IMR-90 (cell line): ENCODE results near the gene PARVB. TPM values are rescaled to one million over a fixed set of nuclear protein-coding genes. Genes with fewer than 3 reads are reported as not detected.

Experiments
- ATAC-seq: fragments of 200-7000 bp; cut with Tn5 transposase; 2 replicates; pipeline ENCODE4 v1.9.1; 2020; ENCODE audit warnings: low read depth, mild to moderate bottlenecking, moderate library complexity
- BruUV-seq: library from RNA; stranded (reverse); fragments of 400-500 nt; replicated peaks from 2 replicates; lab custom pipeline; 2021; lab: Mats Ljungman, UMichigan
- CTCF ChIA-PET: fragments of 300-600 bp; formaldehyde crosslinking; extraction: SDS; loops from one replicate; lab custom pipeline; 2021; ENCODE audit warnings: antibody characterized with exemption; lab: Yijun Ruan, JAX
- POLR2A ChIA-PET: fragments of 300-600 bp; sonication (Branson Sonifier 250); formaldehyde crosslinking; loops from one replicate; lab custom pipeline; 2022; ENCODE audit warnings: antibody characterized with exemption; ENCODE audit not compliant: unreplicated experiment; lab: Charles Lee
- DNase-seq: peaks from one replicate; pipeline ENCODE4 v3.0.0; 2013
- H2AFZ ChIP-seq: replicated peaks from 2 replicates; pipeline ENCODE3; 2013; ENCODE audit warnings: low read length, mild to moderate bottlenecking; ENCODE audit not compliant: poor library complexity
- H2AK5ac ChIP-seq: 2 replicates; pipeline ENCODE4 v1.6.1; 2013; ENCODE audit warnings: low read depth, low read length, inconsistent platforms
- H2AK9ac ChIP-seq: replicated peaks from 2 replicates; pipeline ENCODE3; 2013; ENCODE audit warnings: mild to moderate bottlenecking, low read depth, low read length, moderate library complexity; ENCODE audit not compliant: poor library complexity
- H2BK120ac ChIP-seq: 2 replicates; pipeline ENCODE4 v1.6.1; 2013; ENCODE audit warnings: low read depth, low read length, inconsistent platforms
- H2BK15ac ChIP-seq: 3 replicates; pipeline ENCODE4 v1.6.1; 2013; ENCODE audit warnings: low read depth, low read length, inconsistent platforms
- H2BK20ac ChIP-seq: 2 replicates; pipeline ENCODE4 v1.6.1; 2013; ENCODE audit warnings: low read depth, mild to moderate bottlenecking, inconsistent platforms, low read length, moderate library complexity
- H2BK5ac ChIP-seq: 2 replicates; pipeline ENCODE4 v1.6.1; 2013; ENCODE audit warnings: mild to moderate bottlenecking, low read depth, low read length, inconsistent platforms; ENCODE audit not compliant: poor library complexity, severe bottlenecking
- H3K14ac ChIP-seq: replicated peaks from 2 replicates; pipeline ENCODE4 v1.6.1; 2013; ENCODE audit warnings: low read depth, low read length, inconsistent platforms
- H3K18ac ChIP-seq: 2 replicates; pipeline ENCODE4 v1.6.1; 2013; ENCODE audit warnings: low read depth, low read length, control low read depth
- H3K23ac ChIP-seq: 2 replicates; pipeline ENCODE4 v1.6.1; 2013; ENCODE audit warnings: low read depth, low read length, inconsistent platforms
- H3K27ac ChIP-seq: 2 replicates; pipeline ENCODE4 v1.5.1; 2013; ENCODE audit warnings: mild to moderate bottlenecking, control low read depth, low read length; ENCODE audit not compliant: insufficient read depth
- H3K27me3 ChIP-seq: 2 replicates; pipeline ENCODE4 v1.6.1; 2013; ENCODE audit warnings: low read length; ENCODE audit not compliant: control insufficient read depth, insufficient read depth
- H3K36me3 ChIP-seq: 2 replicates; pipeline ENCODE4 v1.6.1; 2013; ENCODE audit warnings: low read length, mixed read lengths; ENCODE audit not compliant: control insufficient read depth, insufficient read depth
- H3K4ac ChIP-seq: 2 replicates; pipeline ENCODE4 v1.6.1; 2013; ENCODE audit warnings: low read depth, low read length, inconsistent platforms
- H3K4me1 ChIP-seq: 2 replicates; pipeline ENCODE4 v1.6.1; 2013; ENCODE audit warnings: low read length, mixed read lengths; ENCODE audit not compliant: control insufficient read depth, insufficient read depth
- H3K4me2 ChIP-seq: 2 replicates; pipeline ENCODE4 v1.6.1; 2013; ENCODE audit warnings: low read depth, mild to moderate bottlenecking, control low read depth, low read length, moderate library complexity
- H3K4me3 ChIP-seq: 2 replicates; pipeline ENCODE4 v1.5.1; 2013; ENCODE audit warnings: low read depth, mild to moderate bottlenecking, control low read depth, low read length, moderate library complexity; ENCODE audit not compliant: insufficient read depth
- H3K56ac ChIP-seq: 2 replicates; pipeline ENCODE4 v1.6.1; 2013; ENCODE audit warnings: low read length, inconsistent platforms; ENCODE audit not compliant: insufficient read depth; ENCODE audit errors: extremely low read depth
- H3K79me1 ChIP-seq, 2 experiments: 2 replicates each; pipeline ENCODE4 v1.6.1; 2013; ENCODE audit warnings: low read length in 2 of 2, inconsistent platforms in 1 of 2, low read depth in 1 of 2
- H3K9ac ChIP-seq: 2 replicates; pipeline ENCODE4 v1.6.1; 2013; ENCODE audit warnings: low read depth, low read length, control low read depth
- H3K9me1 ChIP-seq: 2 replicates; pipeline ENCODE4 v1.6.1; 2013; ENCODE audit warnings: low read length, inconsistent platforms; ENCODE audit not compliant: insufficient read depth
- H3K9me3 ChIP-seq: 2 replicates; pipeline ENCODE4 v1.6.1; 2013; ENCODE audit warnings: low read length; ENCODE audit not compliant: control insufficient read depth, insufficient read depth
- H4K20me1 ChIP-seq: 2 replicates; pipeline ENCODE4 v1.6.1; 2013; ENCODE audit warnings: low read length, inconsistent platforms; ENCODE audit not compliant: insufficient read depth
- H4K5ac ChIP-seq: 2 replicates; pipeline ENCODE4 v1.6.1; 2013; ENCODE audit warnings: mild to moderate bottlenecking, low read depth, low read length, control low read depth
- H4K8ac ChIP-seq, 2 experiments: 2 replicates each; pipeline ENCODE4 v1.6.1; 2013; ENCODE audit warnings: low read depth in 2 of 2, low read length in 2 of 2, control low read depth in 1 of 2, inconsistent platforms in 1 of 2
- H4K91ac ChIP-seq: 2 replicates; pipeline ENCODE4 v1.6.1; 2013; ENCODE audit warnings: low read depth, low read length, inconsistent platforms; ENCODE audit not compliant: insufficient read depth
- BHLHE40 ChIP-seq: fragments of 150-350 bp; IDR thresholded peaks from 2 replicates; pipeline ENCODE4 v1.6.1; 2016; ENCODE audit warnings: mild to moderate bottlenecking, low read depth, low read length
- CEBPB ChIP-seq: IDR thresholded peaks from 2 replicates; pipeline ENCODE4 v1.6.1; 2012; ENCODE audit warnings: low read depth, low read length, improper control_type of control experiment
- CHD1 ChIP-seq: IDR thresholded peaks from 2 replicates; pipeline ENCODE4 v1.6.1; 2012; ENCODE audit warnings: low read depth, low read length, improper control_type of control experiment
- CTCF ChIP-seq: conservative IDR thresholded peaks from 2 replicates; pipeline ENCODE4 v1.5.1; 2012; ENCODE audit warnings: mild to moderate bottlenecking, low read depth, low read length, improper control_type of control experiment
- ELK1 ChIP-seq: fragments of 150-350 bp; IDR thresholded peaks from 2 replicates; pipeline ENCODE4 v1.6.1; 2016; ENCODE audit warnings: low read depth, mild to moderate bottlenecking, low read length, moderate library complexity, borderline replicate concordance
- FOS ChIP-seq: fragments of 150-350 bp; IDR thresholded peaks from 2 replicates; pipeline ENCODE4 v1.6.1; 2016; ENCODE audit warnings: low read depth, low read length
- MAFK ChIP-seq: IDR thresholded peaks from 2 replicates; pipeline ENCODE4 v1.6.1; 2012; ENCODE audit warnings: low read depth, low read length, improper control_type of control experiment
- MAZ ChIP-seq: IDR thresholded peaks from 2 replicates; pipeline ENCODE4 v1.6.1; 2012; ENCODE audit warnings: low read depth, mild to moderate bottlenecking, low read length, improper control_type of control experiment, moderate library complexity, borderline replicate concordance
- MXI1 ChIP-seq: IDR thresholded peaks from 2 replicates; pipeline ENCODE4 v1.6.1; 2012; ENCODE audit warnings: low read depth, mild to moderate bottlenecking, low read length, moderate library complexity, borderline replicate concordance
- NFE2L2 ChIP-seq: fragments of 150-350 bp; IDR thresholded peaks from 2 replicates; pipeline ENCODE4 v1.6.1; 2016; ENCODE audit warnings: low read depth, mild to moderate bottlenecking, low read length
- POLR2A ChIP-seq: IDR thresholded peaks from 2 replicates; pipeline ENCODE4 v1.6.1; 2012; ENCODE audit warnings: mild to moderate bottlenecking, low read depth, low read length
- RAD21 ChIP-seq: IDR thresholded peaks from 2 replicates; pipeline ENCODE4 v1.6.1; 2012; ENCODE audit warnings: low read length, improper control_type of control experiment
- RCOR1 ChIP-seq: IDR thresholded peaks from 2 replicates; pipeline ENCODE4 v1.6.1; 2012; ENCODE audit warnings: mild to moderate bottlenecking, low read length, improper control_type of control experiment; ENCODE audit not compliant: insufficient replicate concordance
- RFX5 ChIP-seq: IDR thresholded peaks from 2 replicates; pipeline ENCODE4 v1.8.0; 2012; ENCODE audit warnings: low read depth, mild to moderate bottlenecking, low read length, moderate library complexity
- USF2 ChIP-seq: fragments of 150-350 bp; IDR thresholded peaks from 2 replicates; pipeline ENCODE4 v1.6.1; 2017; ENCODE audit warnings: mild to moderate bottlenecking, antibody characterized with exemption, low read length, low read depth
- WGBS, 2 experiments: methylation state at CpG; one replicate each; pipeline versions ENCODE4 v1.1.5 to v1.1.7; 2013; ENCODE audit warnings: missing lambda C conversion rate in 2 of 2; ENCODE audit not compliant: insufficient read length in 1 of 2; ENCODE audit errors: extremely low coverage in 2 of 2; 5-methylcytosine and 5-hydroxymethylcytosine counted together
- dilution Hi-C: fragments of 300-500 bp; cut with HindIII; formaldehyde crosslinking; loops from one replicate; pipeline ENCODE4 v1.14.3; 2018; ENCODE audit warnings: low sequenced_read_pairs; ENCODE audit not compliant: unreplicated experiment
- in situ Hi-C: fragments of 300-500 bp; cut with MboI; formaldehyde crosslinking; loops from 3 replicates; pipeline ENCODE4 v1.14.3; 2019; ENCODE audit warnings: low sequenced_read_pairs, inconsistent platforms, mixed read lengths
- intact Hi-C: fragments of 100-400 bp; cut with micrococcal nuclease; formaldehyde crosslinking; loops from 2 replicates; pipeline ENCODE4 v1.10.0; 2022
- polyA plus RNA-seq, 3 experiments: library from polyadenylated mRNA; depleted of rRNA; stranded (reverse); fragments of >200 nt; gene quantifications; 2 replicates each; pipeline ENCODE4 v1.2.3, GENCODE V29; 2012; ENCODE audit warnings: low replicate concordance in 1 of 3
- total RNA-seq: library from RNA; depleted of rRNA; stranded (reverse); fragments of >200 nt; gene quantifications from 2 replicates; pipeline ENCODE4 v1.2.3, GENCODE V29; 2012

PARVB gene
- total and polyA plus RNA-seq, 2 of the 4 experiments (the other 2 are of a cell fraction), result 44.3 to 53.9 TPM

GRCh38 chr22:44206696-44207095, 182.6 kb downstream of the PARVB start:
- no peak overlapping the region for H3K56ac ChIP-seq
- H3K9me1 ChIP-seq, result peaks cover 5% of the 10 kb centered on the region
- no peak overlapping the region for H2BK15ac ChIP-seq
- no peak overlapping the region for H2BK5ac ChIP-seq
- no peak overlapping the region for H4K8ac ChIP-seq
- no peak overlapping the region for H3K4me2 ChIP-seq
- H2BK120ac ChIP-seq, result no peak overlapping the region
- dilution Hi-C loops (no loop called here), intact Hi-C loops (no loop called here), in situ Hi-C loops (no loop called here)
- no peak overlapping the region for H2AFZ ChIP-seq
- ChIA-PET CTCF (no interaction called here), POLR2A (no interaction called here)
- H3K4ac ChIP-seq, result no peak overlapping the region
- no peak overlapping the region for H3K23ac ChIP-seq
- TF ChIP-seq CHD1 (no peak), ELK1 (no peak), USF2 (no peak), CEBPB (no peak), CTCF (no peak), POLR2A (no peak), RFX5 (no peak), MAFK (no peak), FOS (no peak), MXI1 (no peak), BHLHE40 (no peak), MAZ (no peak), RCOR1 (no peak), RAD21 (no peak), NFE2L2 (no peak)
- 88% methylated on average over 1 of the region's 8 CpGs; no CpG with 5 or more reads in 1 of the 2 experiments for WGBS, 2 experiments
- H2BK20ac ChIP-seq, result no peak overlapping the region
- DNase-seq (no peak), ATAC-seq (no peak)
- peaks cover 2% of the 10 kb centered on the region; the same call in 1 of the 2 replicates for H3K27me3 ChIP-seq
- no peaks in the 10 kb centered on the region for H4K20me1 ChIP-seq
- H3K4me3 ChIP-seq, result no peak overlapping the region
- H3K9ac ChIP-seq, result no peak overlapping the region
- peaks cover 5% of the 10 kb centered on the region; the same call in 1 of the 2 replicates for H3K9me3 ChIP-seq
- no peak overlapping the region for H3K14ac ChIP-seq
- H3K27ac ChIP-seq, result no peak overlapping the region
- no peak overlapping the region for H4K91ac ChIP-seq
- no peaks in the 10 kb centered on the region for H3K36me3 ChIP-seq
- H3K18ac ChIP-seq, result no peak overlapping the region
- BruUV-seq, result no TSS peak
- H3K79me1 ChIP-seq, result no peaks in the 10 kb centered on the region
- no peak overlapping the region for H4K5ac ChIP-seq
- H3K4me1 ChIP-seq, result peaks cover 14% of the 10 kb centered on the region
- H2AK5ac ChIP-seq, result no peak overlapping the region
- H2AK9ac ChIP-seq, result no peak overlapping the region
